Activated T-helper 1 cell treated with anti-CD3 and anti-CD28 coated beads, Interleukin-2, amount 50 U/mL, for 16 hours (primary cell): ENCODE data around the gene SIPA1L3.

Experiments used
- DNase-seq, 2 donors: peaks; one replicate each; pipeline ENCODE4 v3.0.0-alpha.2; 2020; ENCODE audit warnings: low read depth in 1 of 2, low spot score in 1 of 2

Gene SIPA1L3

GRCh38 chr19:38095411-38096308 is 188.7 kb downstream of the SIPA1L3 start:
- DNase-seq = peak in 1 of 2 donors; percentile 23

DNA sequence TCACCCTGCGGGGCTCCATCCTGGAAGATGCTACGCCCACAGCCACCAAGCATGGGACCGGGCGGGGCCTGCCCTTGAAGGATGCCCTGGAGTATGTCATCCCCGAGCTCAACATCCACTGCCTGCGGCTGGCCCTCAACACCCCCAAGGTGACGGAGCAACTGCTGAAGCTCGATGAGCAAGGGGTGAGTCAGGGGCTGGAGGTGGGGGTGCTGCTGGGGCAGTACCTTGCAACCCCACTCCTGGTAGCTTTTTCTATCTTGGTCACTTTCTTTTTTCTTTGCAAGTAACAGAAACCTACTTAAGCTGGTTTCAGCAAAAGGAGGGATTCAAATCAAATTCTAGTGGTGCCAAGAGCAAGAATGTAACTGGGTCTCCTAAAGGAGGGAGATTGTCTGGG is 193.0 kb downstream of the SIPA1L3 start:
- no peak for DNase-seq

GRCh38 chr19:38100589-38100988 is 193.6 kb downstream of the SIPA1L3 start:
- DNase-seq = no peak

DNA sequence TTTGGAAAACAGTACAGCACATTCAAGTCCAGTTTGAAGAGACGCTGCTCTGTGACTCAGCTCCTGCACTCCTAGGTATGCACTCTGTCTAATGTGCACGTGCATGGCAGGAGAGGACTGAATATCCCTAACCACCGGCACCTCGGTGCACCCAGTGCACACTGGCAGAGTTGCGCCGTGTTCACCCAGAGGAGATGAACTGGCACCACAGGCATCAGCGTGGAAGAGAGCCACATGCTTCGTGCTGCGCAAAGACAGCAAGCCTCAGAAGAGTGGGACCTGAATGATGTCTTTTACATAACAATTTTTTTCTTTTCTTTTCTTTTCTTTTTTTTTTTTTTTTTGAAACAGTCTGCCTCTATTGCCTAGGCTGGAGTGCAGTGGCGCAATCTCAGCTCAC is 194.7 kb downstream of the SIPA1L3 start:
- no peak for DNase-seq

DNA sequence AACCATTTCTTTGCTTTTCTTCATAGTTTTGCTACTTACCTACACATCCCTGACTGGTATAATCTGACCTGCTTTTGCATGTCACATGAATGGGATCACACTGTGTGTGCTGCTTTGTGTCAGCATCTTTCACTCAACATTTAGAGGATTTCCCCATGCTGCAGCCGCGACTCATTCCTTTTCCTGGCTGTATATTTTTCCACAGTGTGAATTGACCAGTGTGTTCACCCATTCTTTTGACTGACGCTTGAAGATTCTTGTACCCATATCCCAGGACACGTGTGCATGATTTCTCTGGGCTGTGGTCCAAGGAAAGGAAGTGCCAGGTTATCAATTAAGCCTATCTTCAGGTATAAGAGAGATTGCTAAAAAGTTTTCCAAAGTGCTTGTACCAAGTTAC is 198.6 kb downstream of the SIPA1L3 start:
- DNase-seq = no peak

DNA sequence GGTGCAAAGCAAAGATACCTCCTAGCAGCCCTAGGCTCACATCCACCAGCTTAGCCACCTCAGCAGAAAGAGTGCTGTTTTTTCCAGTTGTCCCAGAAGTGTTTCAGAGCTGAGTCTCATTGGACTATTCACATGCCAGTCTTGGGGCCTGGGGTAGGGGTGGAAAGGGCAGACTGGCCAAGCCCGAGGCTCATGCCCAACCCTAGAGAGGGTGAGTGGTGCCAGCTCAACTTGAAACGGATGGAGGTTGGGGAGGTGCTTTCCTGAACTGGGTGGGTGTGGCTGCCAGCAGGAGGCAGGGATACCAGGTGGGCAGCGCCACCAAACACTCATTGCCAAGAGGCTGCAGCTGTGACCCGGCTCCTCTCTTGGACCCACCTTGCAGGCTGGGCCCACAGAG is 200.1 kb downstream of the SIPA1L3 start:
- no peak for DNase-seq

DNA sequence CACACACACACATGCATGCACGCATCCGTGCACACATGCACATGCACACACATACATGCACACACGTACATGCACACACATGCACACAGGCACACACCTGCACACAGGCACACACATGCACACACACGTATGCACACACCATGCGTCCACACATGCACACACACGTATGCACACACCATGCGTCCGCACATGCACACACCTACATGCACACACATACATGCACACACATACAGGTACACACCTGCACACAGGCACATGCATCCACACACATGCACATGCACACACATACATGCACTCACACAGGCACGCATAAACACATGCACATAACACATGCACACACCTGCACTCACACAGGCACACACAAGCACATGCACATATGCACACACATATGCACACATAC is 204.9 kb downstream of the SIPA1L3 start:
- no peak for DNase-seq

DNA sequence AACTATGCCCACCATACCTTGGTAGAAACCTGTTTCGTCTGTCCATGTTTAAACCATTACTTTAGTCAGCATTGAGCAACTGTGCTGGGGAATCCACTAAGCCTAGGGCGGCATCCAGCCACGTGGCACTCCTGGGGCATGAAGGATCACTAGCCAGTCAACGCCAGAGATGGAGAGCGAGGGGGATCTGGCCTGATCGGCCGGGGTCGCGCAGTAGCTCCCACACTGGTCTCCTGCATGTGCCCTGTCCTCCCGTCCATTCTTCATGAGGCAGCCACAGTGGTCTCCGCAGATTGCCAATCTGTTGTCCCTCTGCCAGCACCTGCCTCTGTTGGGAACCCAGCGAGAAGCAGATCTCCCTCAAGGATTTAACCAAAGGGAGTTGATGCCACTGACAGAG is 207.6 kb downstream of the SIPA1L3 start:
- DNase-seq = no peak

GRCh38 chr19:38115271-38115802 is 208.3 kb downstream of the SIPA1L3 start:
- no peak for DNase-seq

GRCh38 chr19:38118176-38118575 is 211.2 kb downstream of the SIPA1L3 start:
- DNase-seq = no peak

DNA sequence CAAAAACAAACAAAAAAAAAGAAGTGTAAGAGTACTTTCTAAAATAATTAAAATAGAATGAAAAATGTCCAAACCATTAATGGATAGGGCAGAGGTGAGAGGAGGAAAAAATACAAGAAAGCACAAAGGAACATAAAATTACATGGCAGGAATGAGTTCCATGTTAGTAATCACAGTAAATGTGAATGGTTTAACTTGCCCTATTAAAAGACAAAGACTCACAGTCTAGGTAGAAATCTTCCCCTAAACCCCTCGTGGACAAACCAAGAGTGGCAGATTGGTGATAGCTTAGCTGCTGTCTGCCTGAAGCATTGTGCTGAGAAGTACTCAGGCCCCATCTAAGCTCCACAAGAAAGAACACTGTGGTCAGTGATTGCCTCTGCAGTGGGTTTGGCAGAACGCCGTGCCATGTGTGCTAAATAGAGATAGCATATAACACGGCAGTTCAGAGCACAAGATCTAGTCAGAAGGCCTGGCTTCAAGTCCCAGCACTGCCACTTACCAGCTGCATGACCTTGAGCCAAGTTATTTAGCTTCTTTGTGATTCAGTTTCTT is 213.5 kb downstream of the SIPA1L3 start:
- DNase-seq = no peak

- no peak for DNase-seq
Observed at GRCh38 chr19:38122402-38123093, 215.5 kb downstream of the SIPA1L3 start.

DNA sequence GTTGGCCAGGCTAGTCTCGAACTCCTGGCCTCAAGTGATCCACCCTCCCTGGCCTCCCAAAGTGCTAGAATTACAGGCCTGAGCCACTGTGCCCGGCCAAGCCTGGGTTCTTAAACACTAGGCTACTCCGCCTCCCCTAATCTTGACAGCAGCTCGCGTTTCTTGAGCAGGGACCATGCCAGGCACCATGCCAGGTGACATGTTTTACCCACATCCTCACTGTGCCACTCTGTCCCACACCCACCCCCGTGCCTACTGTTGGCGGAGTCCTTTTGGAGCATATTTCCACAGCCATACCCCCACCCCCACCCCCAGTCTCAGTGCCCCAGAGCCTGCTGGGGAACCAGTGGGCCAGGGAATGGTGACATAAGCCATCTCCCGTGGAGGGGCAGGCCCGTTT is 218.2 kb downstream of the SIPA1L3 start:
- no peak for DNase-seq

GRCh38 chr19:38130399-38130798 is 223.4 kb downstream of the SIPA1L3 start:
- no peak for DNase-seq

GRCh38 chr19:38132781-38133180 is 225.8 kb downstream of the SIPA1L3 start:
- DNase-seq = no peak

DNA sequence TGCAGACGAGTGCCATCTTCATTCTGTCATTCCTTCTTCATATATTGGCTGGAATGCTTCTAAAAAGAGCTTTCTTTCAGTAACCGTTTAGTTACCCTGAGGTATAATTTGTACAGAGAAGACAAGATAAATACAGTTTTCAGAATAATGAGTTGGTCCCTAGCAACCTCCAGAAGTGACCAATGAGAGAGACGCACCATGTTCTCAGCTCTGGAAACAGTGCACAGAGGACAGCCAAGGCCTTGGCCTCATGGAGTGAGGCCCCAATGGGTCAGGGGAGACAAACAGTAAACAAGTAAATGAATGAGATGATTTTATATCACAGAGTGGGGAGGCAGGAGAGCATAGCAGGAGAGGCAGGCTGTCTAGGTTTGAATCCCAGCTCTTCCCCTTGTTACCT is 226.3 kb downstream of the SIPA1L3 start:
- no peak for DNase-seq

- DNase-seq = no peak
Observed at GRCh38 chr19:38134540-38135149, 227.6 kb downstream of the SIPA1L3 start.

GRCh38 chr19:38135150-38135998 is 228.4 kb downstream of the SIPA1L3 start:
- no peak for DNase-seq

DNA sequence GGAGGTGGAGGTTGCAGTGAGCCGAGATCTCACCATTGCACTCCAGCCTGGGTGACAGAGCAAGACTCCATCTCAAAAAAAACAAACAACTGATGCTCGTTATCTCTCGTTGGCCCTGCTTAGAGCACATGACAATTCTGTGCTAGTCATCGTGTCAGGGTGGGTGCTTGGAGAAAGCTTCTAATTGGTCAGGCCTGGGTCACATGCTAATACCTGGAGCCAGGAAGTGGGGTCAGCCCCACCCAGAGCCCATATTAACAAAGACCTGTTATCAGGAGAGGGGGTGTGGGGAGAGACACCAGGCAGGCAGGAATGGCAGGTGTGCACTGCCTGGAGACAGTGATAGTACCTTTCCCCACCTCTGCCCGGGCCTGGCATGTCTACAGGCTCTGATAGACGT is 232.1 kb downstream of the SIPA1L3 start:
- no peak for DNase-seq

GRCh38 chr19:38141108-38141507 is 234.1 kb downstream of the SIPA1L3 start:
- DNase-seq = no peak
